OCI-LY1 (cell line): ENCODE data around the gene TYRO3.
"Not testable (repeated sequence)": the region's sequence is repeated elsewhere in the genome, so short reads cannot be mapped to it uniquely, and the experiment has no call there.

Source experiments
- EZH2 ChIP-seq: fragments of 200-600 bp; sonication (generic), shearing (Covaris generic); IDR thresholded peaks from 2 replicates; pipeline ENCODE4 v1.8.0; 2017; ENCODE audit warnings: borderline replicate concordance, mixed run types, mild to moderate bottlenecking, antibody characterized with exemption, low read length, moderate library complexity, mixed read lengths
- TF ChIP-seq, protein P1 (sequence below): fragments of 200-600 bp; sonication (generic), shearing (Covaris generic); IDR thresholded peaks from 2 replicates; pipeline ENCODE4 v1.5.1; 2017; ENCODE audit warnings: mild to moderate bottlenecking, antibody characterized with exemption, low read length, moderate library complexity, mixed read lengths

DNA sequence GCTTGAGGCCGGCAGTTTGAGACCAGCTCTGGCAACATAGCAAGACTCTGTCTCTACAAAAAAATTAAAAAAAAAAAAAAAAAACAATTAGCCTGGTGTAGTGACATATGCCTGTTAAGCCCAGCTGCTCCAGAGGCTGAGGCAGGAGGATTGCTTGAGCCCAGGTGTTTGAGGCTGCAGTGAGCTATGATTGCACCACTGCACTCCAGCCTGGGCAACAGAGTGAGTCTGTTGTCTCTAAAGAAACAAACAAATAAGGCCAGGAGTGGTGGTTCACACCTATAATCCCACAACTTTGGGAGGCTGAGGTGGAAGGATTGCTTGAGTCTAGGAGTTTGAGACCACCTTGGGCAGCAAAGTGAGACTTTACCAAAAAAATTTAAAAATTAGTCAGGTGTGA lies 10.2 kb downstream of the TYRO3 start:
- TF ChIP-seq, protein P1, sequence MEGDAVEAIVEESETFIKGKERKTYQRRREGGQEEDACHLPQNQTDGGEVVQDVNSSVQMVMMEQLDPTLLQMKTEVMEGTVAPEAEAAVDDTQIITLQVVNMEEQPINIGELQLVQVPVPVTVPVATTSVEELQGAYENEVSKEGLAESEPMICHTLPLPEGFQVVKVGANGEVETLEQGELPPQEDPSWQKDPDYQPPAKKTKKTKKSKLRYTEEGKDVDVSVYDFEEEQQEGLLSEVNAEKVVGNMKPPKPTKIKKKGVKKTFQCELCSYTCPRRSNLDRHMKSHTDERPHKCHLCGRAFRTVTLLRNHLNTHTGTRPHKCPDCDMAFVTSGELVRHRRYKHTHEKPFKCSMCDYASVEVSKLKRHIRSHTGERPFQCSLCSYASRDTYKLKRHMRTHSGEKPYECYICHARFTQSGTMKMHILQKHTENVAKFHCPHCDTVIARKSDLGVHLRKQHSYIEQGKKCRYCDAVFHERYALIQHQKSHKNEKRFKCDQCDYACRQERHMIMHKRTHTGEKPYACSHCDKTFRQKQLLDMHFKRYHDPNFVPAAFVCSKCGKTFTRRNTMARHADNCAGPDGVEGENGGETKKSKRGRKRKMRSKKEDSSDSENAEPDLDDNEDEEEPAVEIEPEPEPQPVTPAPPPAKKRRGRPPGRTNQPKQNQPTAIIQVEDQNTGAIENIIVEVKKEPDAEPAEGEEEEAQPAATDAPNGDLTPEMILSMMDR, result not testable (repeated sequence)
- TF ChIP-seq EZH2, result not testable (repeated sequence)
